ENCODE measurements around the gene RAB22A.

The RAB22A gene

GRCh38 chr20:58389968-58390658 lies 80.6 kb downstream of the RAB22A start:
- peaks cover 11% of the 10 kb centered on the region for H3K27me3 ChIP-seq
- H3K4me1 ChIP-seq (ENCODE audit: control insufficient read depth in 1 of 2, insufficient read depth in 1 of 2, low read depth in 1 of 2, low read length in 1 of 2): peaks cover 34% of the 10 kb centered on the region in 2 experiments
- no peaks in the 10 kb centered on the region for H3K9me3 ChIP-seq
- peak overlapping the region; percentile 84 to 94 for H3K4me3 ChIP-seq (ENCODE audit: low read depth in 1 of 2, low read length in 1 of 2)
- H3K36me3 ChIP-seq: peaks cover 11% of the 10 kb centered on the region
- TF ChIP-seq, protein P1, sequence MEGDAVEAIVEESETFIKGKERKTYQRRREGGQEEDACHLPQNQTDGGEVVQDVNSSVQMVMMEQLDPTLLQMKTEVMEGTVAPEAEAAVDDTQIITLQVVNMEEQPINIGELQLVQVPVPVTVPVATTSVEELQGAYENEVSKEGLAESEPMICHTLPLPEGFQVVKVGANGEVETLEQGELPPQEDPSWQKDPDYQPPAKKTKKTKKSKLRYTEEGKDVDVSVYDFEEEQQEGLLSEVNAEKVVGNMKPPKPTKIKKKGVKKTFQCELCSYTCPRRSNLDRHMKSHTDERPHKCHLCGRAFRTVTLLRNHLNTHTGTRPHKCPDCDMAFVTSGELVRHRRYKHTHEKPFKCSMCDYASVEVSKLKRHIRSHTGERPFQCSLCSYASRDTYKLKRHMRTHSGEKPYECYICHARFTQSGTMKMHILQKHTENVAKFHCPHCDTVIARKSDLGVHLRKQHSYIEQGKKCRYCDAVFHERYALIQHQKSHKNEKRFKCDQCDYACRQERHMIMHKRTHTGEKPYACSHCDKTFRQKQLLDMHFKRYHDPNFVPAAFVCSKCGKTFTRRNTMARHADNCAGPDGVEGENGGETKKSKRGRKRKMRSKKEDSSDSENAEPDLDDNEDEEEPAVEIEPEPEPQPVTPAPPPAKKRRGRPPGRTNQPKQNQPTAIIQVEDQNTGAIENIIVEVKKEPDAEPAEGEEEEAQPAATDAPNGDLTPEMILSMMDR (IDR thresholded peaks at IDR 0.05): no peak
- peak overlapping the region; percentile 92 for H3K27ac ChIP-seq

GRCh38 chr20:58390659-58391035 lies 81.1 kb downstream of the RAB22A start:
- peaks cover 34% of the 10 kb centered on the region in 2 experiments for H3K4me1 ChIP-seq (ENCODE audit: control insufficient read depth in 1 of 2, insufficient read depth in 1 of 2, low read depth in 1 of 2, low read length in 1 of 2)

GRCh38 chr20:58392286-58392685 lies 82.8 kb downstream of the RAB22A start:
- H3K4me3 ChIP-seq (ENCODE audit: low read depth in 1 of 2, low read length in 1 of 2): no peak overlapping the region
- TF ChIP-seq, protein P1 (IDR thresholded peaks at IDR 0.05): no peak
- no peaks in the 10 kb centered on the region for H3K9me3 ChIP-seq
- H3K27me3 ChIP-seq: no peaks in the 10 kb centered on the region
- H3K4me1 ChIP-seq (ENCODE audit: control insufficient read depth in 1 of 2, insufficient read depth in 1 of 2, low read depth in 1 of 2, low read length in 1 of 2): peaks cover 34% of the 10 kb centered on the region in 2 experiments
- H3K36me3 ChIP-seq: peaks cover 11% of the 10 kb centered on the region
- peak overlapping the region; percentile 36 for H3K27ac ChIP-seq

More at GRCh38 chr20:58390659-58391035, 81.1 kb downstream of the RAB22A start:
- Histone ChIP-seq H3K4me3 (ENCODE audit: low read depth in 1 of 2, low read length in 1 of 2) (no peak overlapping the region), H3K9me3 (no peaks in the 10 kb centered on the region), H3K27me3 (peaks cover 7% of the 10 kb centered on the region), H3K36me3 (peaks cover 11% of the 10 kb centered on the region), H3K27ac (peak overlapping the region; percentile 36)
- TF ChIP-seq, protein P1 (IDR thresholded peaks at IDR 0.05): no peak

DNA sequence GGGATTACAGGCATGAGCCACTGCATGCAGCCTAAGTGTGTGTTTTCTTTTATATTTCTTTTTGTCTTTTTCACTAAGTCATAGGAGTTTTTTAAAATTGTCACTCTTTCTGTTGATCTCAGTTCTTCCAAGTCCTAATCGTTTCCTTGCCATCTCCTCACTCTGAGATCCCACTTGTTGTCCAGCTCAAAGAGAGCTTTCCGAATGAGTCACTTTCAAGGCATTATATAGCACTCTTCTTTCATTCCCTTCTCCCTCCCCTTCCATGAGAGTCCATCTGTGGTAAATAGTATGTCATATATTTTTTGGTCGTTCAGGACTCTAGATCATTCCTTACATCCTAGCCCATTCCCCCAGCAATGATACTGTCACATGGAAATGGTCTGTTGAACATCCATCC lies 83.8 kb downstream of the RAB22A start:
- no peaks in the 10 kb centered on the region for H3K27me3 ChIP-seq
- no peak overlapping the region for H3K27ac ChIP-seq
- H3K4me1 ChIP-seq (ENCODE audit: control insufficient read depth in 1 of 2, insufficient read depth in 1 of 2, low read depth in 1 of 2, low read length in 1 of 2): peaks cover 33 to 34% of the 10 kb centered on the region in 2 experiments
- no peaks in the 10 kb centered on the region for H3K9me3 ChIP-seq
- TF ChIP-seq, protein P1 (IDR thresholded peaks at IDR 0.05): no peak
- no peak overlapping the region for H3K4me3 ChIP-seq (ENCODE audit: low read depth in 1 of 2, low read length in 1 of 2)
- peaks cover 11% of the 10 kb centered on the region for H3K36me3 ChIP-seq

DNA sequence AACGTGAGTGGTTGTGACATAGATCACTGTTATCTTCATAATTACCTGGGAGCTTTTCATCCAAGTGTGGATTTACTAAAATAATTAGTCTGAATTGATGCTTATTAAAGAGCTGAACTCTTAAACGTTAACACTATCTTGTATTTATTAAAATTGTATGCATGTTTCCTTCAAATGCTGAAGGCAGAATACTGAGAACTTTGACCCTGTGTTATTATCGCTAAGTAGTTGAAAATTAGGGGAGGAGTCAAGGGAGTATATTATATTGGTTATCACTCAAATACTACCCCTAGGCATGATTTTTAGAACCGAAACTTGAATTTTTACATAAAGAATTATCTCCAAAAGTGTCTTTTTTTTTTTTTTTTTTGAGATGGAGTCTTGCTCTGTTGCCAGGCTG lies 85.3 kb downstream of the RAB22A start:
- Histone ChIP-seq H3K36me3 (peaks cover 11% of the 10 kb centered on the region), H3K27me3 (no peaks in the 10 kb centered on the region), H3K4me1 (ENCODE audit: control insufficient read depth in 1 of 2, insufficient read depth in 1 of 2, low read depth in 1 of 2, low read length in 1 of 2) (peaks cover 24 to 25% of the 10 kb centered on the region in 2 experiments), H3K9me3 (no peaks in the 10 kb centered on the region), H3K27ac (no peak overlapping the region), H3K4me3 (ENCODE audit: low read depth in 1 of 2, low read length in 1 of 2) (no peak overlapping the region)
- TF ChIP-seq, protein P1 (IDR thresholded peaks at IDR 0.05): no peak
